Neural cell (in vitro differentiated cells): Measurements from ENCODE around the gene LRRC8B.

Experiments
- CTCF ChIP-seq: fragments of 450-650 bp; IDR thresholded peaks from 2 replicates; pipeline ENCODE4 v1.5.1; 2014; ENCODE audit warnings: antibody characterized with exemption, mild to moderate bottlenecking, moderate library complexity; ENCODE audit not compliant: poor library complexity, severe bottlenecking
- POLR2AphosphoS5 ChIP-seq: IDR thresholded peaks from 2 replicates; pipeline ENCODE4 v1.6.1; 2012

GRCh38 chr1:89565521-89565920, 40.9 kb downstream of the LRRC8B start:
- no peak for TF ChIP-seq CTCF
- TF ChIP-seq POLR2AphosphoS5: no peak
